Vagina (tissue), 2 donors: ENCODE measurements around the gene VSTM4.

Source experiments
- CTCF ChIP-seq, 3 experiments: fragments of 450-650 bp in 2 of 3; fragments of 200-600 bp in 1 of 3; sonication (generic) in 1 of 3; IDR thresholded peaks; one replicate each; pipeline ENCODE4 v1.5.1; 2017 to 2019; ENCODE audit warnings: antibody characterized with exemption in 3 of 3, mild to moderate bottlenecking in 2 of 3, moderate library complexity in 2 of 3
- POLR2A ChIP-seq, 2 donors: fragments of 450-650 bp; IDR thresholded peaks; one replicate each; pipeline ENCODE4 v1.6.1; 2017; ENCODE audit warnings: antibody characterized with exemption in 2 of 2, mild to moderate bottlenecking in 2 of 2, moderate library complexity in 2 of 2
- POLR2AphosphoS5 ChIP-seq, 2 donors: sonication (generic); formaldehyde crosslinking; IDR thresholded peaks; one replicate each; pipeline ENCODE4 v1.9.0; 2017; ENCODE audit warnings: antibody characterized with exemption in 2 of 2, mild to moderate bottlenecking in 2 of 2, low read depth in 1 of 2; ENCODE audit not compliant: insufficient read depth in 1 of 2

- TF ChIP-seq POLR2A (IDR thresholded peaks at IDR 0.05) (no peak), CTCF (IDR thresholded peaks at IDR 0.05) (no peak), POLR2AphosphoS5 (IDR thresholded peaks at IDR 0.05; ENCODE audit: insufficient read depth in 1 of 2, low read depth in 1 of 2) (no peak)
Observed at GRCh38 chr10:48990226-48990625, 125.1 kb downstream of the VSTM4 start.
